ENCODE measurements around the gene CASS4. TPM values are rescaled to one million over a fixed set of nuclear protein-coding genes. Genes with fewer than 3 reads are reported as not detected.

CASS4 gene
- total RNA-seq, 2 donors from 2014 or later, result 0.59 to 1.2 TPM

GRCh38 chr20:56378386-56378785 is 33.7 kb upstream of the CASS4 start:
- H3K36me3 ChIP-seq, result no peaks in the 10 kb centered on the region
- H3K27ac ChIP-seq, result no peak overlapping the region
- H3K9me3 ChIP-seq, result no peaks in the 10 kb centered on the region
- H3K27me3 ChIP-seq (replicated peaks; ENCODE audit: insufficient read depth), result no peaks in the 10 kb centered on the region
- 94% methylated on average over 3 of the region's 3 CpGs for WGBS
- H3K4me3 ChIP-seq, result no peak overlapping the region
- intact Hi-C loops (cut with DNase I), result no loop called here
- TF ChIP-seq POLR2AphosphoS5 (IDR thresholded peaks at IDR 0.05) (no peak), POLR2A (IDR thresholded peaks at IDR 0.05) (no peak)
- TF ChIP-seq, protein P1, sequence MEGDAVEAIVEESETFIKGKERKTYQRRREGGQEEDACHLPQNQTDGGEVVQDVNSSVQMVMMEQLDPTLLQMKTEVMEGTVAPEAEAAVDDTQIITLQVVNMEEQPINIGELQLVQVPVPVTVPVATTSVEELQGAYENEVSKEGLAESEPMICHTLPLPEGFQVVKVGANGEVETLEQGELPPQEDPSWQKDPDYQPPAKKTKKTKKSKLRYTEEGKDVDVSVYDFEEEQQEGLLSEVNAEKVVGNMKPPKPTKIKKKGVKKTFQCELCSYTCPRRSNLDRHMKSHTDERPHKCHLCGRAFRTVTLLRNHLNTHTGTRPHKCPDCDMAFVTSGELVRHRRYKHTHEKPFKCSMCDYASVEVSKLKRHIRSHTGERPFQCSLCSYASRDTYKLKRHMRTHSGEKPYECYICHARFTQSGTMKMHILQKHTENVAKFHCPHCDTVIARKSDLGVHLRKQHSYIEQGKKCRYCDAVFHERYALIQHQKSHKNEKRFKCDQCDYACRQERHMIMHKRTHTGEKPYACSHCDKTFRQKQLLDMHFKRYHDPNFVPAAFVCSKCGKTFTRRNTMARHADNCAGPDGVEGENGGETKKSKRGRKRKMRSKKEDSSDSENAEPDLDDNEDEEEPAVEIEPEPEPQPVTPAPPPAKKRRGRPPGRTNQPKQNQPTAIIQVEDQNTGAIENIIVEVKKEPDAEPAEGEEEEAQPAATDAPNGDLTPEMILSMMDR (IDR thresholded peaks at IDR 0.05), result no peak
- DNase-seq (ENCODE audit: low spot score), result no peak
- no peaks in the 10 kb centered on the region for H3K4me1 ChIP-seq (replicated peaks)

DNA sequence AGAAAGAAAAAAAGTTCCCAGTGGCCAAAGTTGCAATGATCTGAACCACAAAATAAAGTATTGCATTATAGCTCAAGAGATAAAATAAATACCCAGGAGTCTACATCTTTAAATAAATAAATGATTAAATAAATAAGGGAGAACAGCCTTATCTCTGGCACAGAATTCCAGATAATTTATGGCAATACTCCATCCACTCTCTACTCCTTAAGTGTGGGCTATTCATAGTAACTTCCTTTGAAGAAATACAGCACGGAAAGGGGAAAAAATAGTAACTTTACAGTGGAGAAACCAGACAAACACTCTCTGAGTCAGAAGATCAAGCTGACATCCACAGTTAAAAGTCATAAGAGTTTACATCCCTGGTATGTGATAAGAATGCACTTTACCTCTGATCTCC is 31.7 kb upstream of the CASS4 start:
- no peak overlapping the region for H3K27ac ChIP-seq
- H3K27me3 ChIP-seq (replicated peaks; ENCODE audit: insufficient read depth), result no peaks in the 10 kb centered on the region
- H3K36me3 ChIP-seq, result no peaks in the 10 kb centered on the region
- WGBS, result 9% methylated on average over 1 of the region's 1 CpG
- H3K9me3 ChIP-seq, result no peaks in the 10 kb centered on the region
- no peak for DNase-seq (ENCODE audit: low spot score)
- H3K4me3 ChIP-seq, result no peak overlapping the region
- TF ChIP-seq POLR2A (IDR thresholded peaks at IDR 0.05), result no peak
- TF ChIP-seq, protein P1 (IDR thresholded peaks at IDR 0.05), result no peak
- no peak for TF ChIP-seq POLR2AphosphoS5 (IDR thresholded peaks at IDR 0.05)
- no peaks in the 10 kb centered on the region for H3K4me1 ChIP-seq (replicated peaks)
- intact Hi-C loops (cut with DNase I), result no loop called here

DNA sequence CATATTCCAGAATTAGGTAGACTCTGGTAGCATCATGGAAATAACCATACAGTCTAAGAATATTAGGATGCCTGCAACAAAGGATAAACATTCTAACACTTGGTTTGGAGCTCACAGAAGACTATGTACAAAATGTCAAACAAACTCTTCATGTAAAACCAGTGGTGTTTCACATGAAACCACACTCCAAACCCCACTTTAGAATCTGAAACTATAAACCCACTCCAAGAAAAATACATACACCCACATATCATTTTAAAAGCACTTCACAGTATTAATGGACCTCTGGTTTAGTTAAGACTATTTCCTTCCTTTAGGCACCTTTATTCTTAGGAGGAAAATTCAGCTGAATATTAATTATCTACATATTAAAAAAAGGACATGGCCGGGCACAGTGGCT is 30.6 kb upstream of the CASS4 start:
- WGBS, result 96% methylated on average over 1 of the region's 1 CpG

DNA sequence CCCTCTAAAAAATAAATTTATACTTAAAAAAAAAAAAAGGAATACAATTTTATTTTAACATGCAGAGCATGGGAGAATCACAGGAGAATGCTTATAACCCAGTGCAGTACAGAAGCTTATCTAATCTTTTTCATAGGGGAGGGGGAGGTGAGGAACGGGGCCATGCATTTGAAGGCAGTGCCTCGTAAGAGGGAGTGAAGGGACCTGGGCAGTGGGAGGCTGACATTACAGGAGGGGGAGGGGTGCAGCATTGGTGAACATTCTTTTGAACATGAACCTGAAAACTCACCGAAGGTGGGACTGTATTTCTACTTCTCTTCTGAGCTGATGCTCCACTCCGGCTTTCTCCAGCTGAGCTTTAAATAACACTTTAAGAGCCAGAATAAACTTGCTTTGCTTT is 29.4 kb upstream of the CASS4 start:
- WGBS, result 73% methylated on average over 4 of the region's 4 CpGs
- TF ChIP-seq POLR2AphosphoS5 (IDR thresholded peaks at IDR 0.05), result no peak
- TF ChIP-seq, protein P1 (IDR thresholded peaks at IDR 0.05), result no peak

More for the DNA sequence above, 30.6 kb upstream of the CASS4 start:
- Histone ChIP-seq H3K27ac (no peak overlapping the region), H3K9me3 (no peaks in the 10 kb centered on the region), H3K4me1 (replicated peaks) (no peaks in the 10 kb centered on the region), H3K27me3 (replicated peaks; ENCODE audit: insufficient read depth) (no peaks in the 10 kb centered on the region), H3K4me3 (no peak overlapping the region), H3K36me3 (no peaks in the 10 kb centered on the region)
- TF ChIP-seq POLR2AphosphoS5 (IDR thresholded peaks at IDR 0.05) (no peak), POLR2A (IDR thresholded peaks at IDR 0.05) (no peak)
- TF ChIP-seq, protein P1 (IDR thresholded peaks at IDR 0.05), result no peak
- intact Hi-C loops (cut with DNase I), result no loop called here
- DNase-seq (ENCODE audit: low spot score), result no peak

DNA sequence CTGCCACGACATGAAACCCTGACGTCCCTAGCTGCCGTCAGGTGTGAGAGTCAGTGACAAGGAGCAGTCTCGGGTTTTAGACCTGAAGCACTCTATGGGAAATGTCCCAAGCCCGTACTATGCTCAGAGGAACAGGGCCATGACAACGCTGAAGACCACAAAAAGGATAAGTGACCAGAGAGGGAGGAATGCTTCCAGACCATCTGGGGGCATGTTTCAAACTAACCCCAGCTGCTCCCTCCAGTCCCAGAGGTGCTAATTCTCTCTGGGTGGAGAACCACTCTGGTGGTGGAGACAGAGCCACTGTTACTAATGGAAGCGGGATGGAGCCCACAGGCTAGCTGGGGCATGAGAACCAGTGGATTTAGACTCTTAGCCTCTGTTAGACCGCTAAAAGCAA is 28.7 kb upstream of the CASS4 start:
- Histone ChIP-seq H3K36me3 (no peaks in the 10 kb centered on the region), H3K27ac (no peak overlapping the region), H3K27me3 (replicated peaks; ENCODE audit: insufficient read depth) (no peaks in the 10 kb centered on the region), H3K4me3 (no peak overlapping the region), H3K9me3 (no peaks in the 10 kb centered on the region), H3K4me1 (replicated peaks) (no peaks in the 10 kb centered on the region)
- no peak for DNase-seq (ENCODE audit: low spot score)
- intact Hi-C loops (cut with DNase I), result no loop called here
- WGBS, result 88% methylated on average over 8 of the region's 8 CpGs
- TF ChIP-seq, protein P1 (IDR thresholded peaks at IDR 0.05), result no peak
- TF ChIP-seq POLR2A (IDR thresholded peaks at IDR 0.05) (no peak), POLR2AphosphoS5 (IDR thresholded peaks at IDR 0.05) (no peak)

More for the DNA sequence above, 29.4 kb upstream of the CASS4 start:
- Histone ChIP-seq H3K27ac (no peak overlapping the region), H3K4me3 (no peak overlapping the region), H3K27me3 (replicated peaks; ENCODE audit: insufficient read depth) (no peaks in the 10 kb centered on the region), H3K4me1 (replicated peaks) (no peaks in the 10 kb centered on the region), H3K9me3 (no peaks in the 10 kb centered on the region), H3K36me3 (no peaks in the 10 kb centered on the region)
- intact Hi-C loops (cut with DNase I), result no loop called here
- no peak for DNase-seq (ENCODE audit: low spot score)
